ENCODE data around the gene DIP2B.
"Not testable (repeated sequence)": the region's sequence is repeated elsewhere in the genome, so short reads cannot be mapped to it uniquely, and the experiment has no call there.

The DIP2B gene, protein sequence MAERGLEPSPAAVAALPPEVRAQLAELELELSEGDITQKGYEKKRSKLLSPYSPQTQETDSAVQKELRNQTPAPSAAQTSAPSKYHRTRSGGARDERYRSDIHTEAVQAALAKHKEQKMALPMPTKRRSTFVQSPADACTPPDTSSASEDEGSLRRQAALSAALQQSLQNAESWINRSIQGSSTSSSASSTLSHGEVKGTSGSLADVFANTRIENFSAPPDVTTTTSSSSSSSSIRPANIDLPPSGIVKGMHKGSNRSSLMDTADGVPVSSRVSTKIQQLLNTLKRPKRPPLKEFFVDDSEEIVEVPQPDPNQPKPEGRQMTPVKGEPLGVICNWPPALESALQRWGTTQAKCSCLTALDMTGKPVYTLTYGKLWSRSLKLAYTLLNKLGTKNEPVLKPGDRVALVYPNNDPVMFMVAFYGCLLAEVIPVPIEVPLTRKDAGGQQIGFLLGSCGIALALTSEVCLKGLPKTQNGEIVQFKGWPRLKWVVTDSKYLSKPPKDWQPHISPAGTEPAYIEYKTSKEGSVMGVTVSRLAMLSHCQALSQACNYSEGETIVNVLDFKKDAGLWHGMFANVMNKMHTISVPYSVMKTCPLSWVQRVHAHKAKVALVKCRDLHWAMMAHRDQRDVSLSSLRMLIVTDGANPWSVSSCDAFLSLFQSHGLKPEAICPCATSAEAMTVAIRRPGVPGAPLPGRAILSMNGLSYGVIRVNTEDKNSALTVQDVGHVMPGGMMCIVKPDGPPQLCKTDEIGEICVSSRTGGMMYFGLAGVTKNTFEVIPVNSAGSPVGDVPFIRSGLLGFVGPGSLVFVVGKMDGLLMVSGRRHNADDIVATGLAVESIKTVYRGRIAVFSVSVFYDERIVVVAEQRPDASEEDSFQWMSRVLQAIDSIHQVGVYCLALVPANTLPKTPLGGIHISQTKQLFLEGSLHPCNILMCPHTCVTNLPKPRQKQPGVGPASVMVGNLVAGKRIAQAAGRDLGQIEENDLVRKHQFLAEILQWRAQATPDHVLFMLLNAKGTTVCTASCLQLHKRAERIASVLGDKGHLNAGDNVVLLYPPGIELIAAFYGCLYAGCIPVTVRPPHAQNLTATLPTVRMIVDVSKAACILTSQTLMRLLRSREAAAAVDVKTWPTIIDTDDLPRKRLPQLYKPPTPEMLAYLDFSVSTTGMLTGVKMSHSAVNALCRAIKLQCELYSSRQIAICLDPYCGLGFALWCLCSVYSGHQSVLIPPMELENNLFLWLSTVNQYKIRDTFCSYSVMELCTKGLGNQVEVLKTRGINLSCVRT (N-terminal part only)

DNA sequence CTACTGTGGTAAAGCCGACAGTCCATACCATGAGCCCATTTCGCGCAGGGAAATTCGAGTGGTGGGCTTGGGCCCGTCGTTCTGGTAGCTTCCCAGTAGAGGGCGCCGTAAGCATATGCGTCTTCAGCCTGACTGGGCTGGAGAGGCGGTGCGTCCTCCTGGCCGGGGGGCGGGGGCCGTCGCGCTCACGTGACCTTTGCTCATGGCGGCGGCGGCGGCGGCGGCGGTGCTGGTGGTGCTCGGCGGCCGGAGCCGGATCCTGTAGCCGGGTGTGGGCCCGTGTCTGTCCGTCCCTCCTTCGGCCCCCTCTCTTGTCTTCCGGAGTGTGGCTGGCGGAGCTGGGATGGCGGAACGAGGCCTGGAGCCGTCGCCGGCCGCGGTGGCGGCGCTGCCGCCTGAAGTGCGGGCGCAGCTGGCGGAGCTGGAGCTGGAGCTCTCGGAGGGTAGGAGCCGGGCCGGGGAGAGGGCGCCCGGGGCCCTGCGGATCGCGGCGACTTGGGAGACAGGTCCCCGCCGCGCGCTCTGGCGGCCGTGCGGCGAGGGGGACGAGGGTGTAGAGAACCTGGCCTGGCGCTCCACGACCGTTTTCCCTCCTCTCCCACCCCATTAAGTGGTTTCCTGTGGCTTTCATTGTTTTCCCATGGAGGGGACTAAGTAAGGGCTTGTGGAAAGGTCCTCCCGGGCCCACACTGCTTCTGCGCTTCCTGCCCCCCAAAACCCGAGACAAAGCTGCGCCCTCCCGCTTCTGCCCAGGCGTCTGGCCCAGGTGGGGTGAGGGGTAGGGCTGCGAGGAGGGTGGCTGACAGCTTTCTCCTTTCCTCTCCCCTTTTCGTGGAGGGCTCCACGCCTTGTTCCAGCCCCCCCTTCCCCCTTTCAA lies at the start of gene DIP2B:
DIP2B (plus strand) TSS at position 188 of the 877 bp plus-strand sequence; CDS start at position 344, 156 bp downstream.
- DNase-seq: peak; percentile 51

GRCh38 chr12:50458606-50459005 lies 46.2 kb upstream of the DIP2B start:
- no peak for DNase-seq

DNA sequence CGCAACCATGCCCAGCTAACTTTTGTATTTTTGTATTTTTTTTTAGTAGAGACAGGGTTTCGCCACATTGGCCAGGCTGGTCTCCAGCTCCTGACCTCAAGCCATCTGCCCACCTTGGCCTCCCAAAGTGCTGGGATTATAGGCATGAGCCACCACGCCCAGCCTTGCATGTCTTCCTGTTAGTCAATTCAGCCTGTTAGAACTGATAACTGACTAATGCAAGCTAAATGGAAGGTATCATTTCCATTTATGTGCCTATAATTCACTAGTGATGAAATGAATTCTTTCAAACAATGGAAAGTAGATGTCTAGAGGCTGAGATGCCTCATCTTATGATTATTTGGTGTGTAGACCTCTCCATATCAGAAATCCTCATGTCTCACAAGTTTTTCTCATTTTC lies 37.3 kb upstream of the DIP2B start:
- DNase-seq: no peak

DNA sequence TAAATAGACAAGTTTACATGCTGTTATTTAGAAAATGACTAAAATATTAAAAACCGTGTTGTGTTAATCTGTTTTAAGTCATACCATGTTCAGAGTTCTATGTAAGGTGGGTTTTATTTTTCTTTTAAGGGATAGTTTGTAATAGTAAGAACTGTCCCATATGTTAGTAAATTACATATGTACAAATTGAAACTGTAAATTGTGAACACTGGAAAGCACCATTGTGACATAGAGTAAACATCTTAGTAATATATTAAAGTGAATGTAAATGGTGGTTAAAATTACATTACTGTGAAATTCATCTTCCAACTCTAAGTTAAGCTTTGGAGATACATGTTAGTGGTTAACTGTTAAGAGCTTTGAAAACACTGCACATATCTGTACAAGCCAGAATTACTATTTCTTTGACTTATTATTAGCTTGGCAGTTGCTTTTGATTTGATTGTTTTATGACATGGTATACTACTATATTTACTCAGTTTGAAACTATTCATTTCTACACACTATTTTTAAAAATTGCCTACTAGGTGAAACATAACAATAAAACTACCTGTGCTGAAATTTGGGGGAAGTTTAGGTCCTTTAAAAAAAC lies 27.4 kb upstream of the DIP2B start:
- DNase-seq: no peak

DNA sequence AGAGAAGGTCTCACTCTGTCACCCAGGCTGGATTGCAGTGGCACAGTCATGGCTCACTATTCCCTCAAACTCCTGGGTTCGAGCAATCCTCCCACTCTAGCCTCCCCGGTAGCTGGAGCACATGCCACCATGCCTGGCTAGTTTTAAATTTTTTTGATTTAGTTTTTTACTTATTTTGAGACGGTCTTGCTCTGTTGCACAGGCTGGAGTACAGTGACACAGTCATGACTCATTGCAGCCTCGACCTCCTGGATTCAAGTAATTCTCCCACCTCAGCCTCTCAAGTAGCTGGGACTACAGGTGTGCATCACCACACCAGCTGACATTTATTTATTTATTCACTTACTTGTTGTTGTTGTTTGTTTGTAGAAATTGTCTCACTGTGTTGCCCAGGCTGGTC lies 22.2 kb upstream of the DIP2B start:
- no peak for DNase-seq

DNA sequence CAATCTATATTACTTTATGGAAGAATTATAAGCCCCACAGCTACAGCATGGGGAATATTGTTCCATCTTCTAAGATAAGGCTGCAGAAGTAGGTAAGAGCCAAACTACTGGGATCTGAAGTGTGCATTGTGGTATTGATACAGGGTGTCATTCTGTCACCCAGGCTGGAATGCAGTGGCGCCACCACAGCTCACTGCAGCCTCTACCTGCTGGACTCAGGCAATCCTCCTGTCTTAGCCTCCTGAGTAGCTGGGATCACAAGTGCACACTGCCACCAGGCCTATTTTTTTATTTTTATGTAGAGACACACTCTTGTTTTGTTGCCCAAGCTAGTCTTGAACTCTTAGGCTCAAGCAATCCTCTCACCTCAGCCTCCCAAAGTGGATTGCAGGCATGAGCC lies 21.3 kb upstream of the DIP2B start:
- no peak for DNase-seq

DNA sequence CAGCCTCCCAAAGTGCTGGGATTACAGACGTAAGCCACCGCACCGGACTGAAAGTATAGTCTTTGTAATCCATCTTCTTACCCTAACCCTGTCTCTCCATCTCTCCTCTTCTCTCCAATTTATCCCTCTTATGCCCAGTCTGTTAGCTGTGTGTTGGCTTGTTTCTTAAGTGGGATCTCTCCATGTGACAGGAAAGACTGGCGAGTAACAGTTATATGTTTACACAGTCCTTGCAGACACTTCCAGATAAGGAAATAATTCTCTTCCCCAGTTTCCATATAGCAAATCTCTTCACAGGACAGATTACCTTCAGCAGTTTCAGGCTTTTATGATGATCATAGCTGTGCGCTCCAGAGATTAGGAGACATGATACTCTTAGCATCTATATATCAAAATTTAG lies 16.0 kb upstream of the DIP2B start:
- DNase-seq: no peak

- DNase-seq: not testable (repeated sequence)
Observed at GRCh38 chr12:50498119-50498518, 6.7 kb upstream of the DIP2B start.

DNA sequence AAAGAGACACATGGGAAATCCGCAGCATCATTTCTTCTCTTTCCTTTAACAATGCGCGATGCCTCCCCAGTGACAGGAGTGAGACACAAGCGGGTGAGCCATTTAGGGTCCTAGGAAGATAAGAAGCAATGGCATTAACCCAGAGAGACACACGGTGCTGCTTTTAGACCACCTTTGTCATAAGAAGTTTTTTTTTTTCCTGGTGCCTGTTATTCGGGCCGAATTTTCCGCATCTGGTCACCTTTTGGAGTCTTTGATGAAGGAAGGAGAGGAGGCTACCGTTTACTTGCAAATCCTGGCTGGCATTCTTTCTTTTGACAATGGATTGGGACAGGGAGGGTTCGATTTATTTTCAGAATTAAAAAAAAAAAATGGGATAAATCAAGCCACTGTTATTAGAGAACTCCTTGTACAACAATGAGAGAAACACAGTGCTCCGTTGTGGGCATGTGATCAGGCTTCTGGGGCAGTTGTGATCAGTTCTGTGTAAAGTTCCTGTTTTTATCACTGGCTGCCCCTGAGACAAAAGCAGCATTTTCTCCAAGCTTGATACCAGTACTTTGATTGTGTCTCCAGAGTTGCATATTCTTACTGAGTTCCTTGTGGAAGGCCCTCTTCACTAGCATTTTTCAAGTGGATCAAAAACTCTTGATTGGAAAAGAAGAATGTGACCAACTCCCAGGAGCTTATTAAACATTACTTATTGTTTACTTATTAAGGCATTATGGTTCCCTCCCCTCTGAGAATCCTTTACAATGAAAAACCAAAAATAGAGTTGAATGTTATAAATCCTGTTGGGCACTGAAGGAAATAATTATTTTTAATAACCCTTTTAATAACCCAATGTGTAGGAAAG lies 1.1 kb downstream of the DIP2B start:
- no peak for DNase-seq

DNA sequence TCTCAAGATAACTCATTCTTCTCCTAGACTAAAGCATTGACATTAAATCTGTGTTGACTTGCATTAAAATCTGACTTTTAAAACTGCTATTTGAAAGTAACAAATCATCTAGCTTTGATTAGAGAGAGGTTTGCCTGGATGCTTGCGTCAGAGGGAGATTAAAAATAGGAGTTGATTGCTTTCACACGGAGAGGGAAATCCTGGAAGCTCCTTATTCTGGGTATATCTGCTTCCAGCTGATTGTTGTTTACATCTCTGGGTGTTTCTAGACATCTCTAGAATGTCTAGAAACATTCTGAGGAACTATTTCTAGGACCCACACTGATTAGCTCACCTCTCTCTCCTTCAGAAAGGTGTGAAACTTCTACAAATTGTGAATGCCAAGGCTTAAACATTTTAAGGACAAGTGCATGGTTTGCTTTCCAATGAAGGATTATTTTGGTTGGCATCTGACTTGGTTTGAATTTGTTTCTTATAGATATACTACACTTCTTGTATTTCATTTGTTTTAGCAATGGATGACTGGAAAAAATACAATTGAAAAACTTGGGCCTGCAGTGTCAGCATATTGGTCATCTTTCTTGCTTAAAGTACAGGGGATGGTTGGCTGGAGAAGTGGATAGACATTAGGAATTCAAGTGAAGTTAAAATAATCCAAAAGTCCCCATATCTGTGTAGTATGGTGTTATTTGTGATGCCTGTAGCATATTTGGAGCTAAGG lies 2.1 kb downstream of the DIP2B start:
- DNase-seq: no peak

GRCh38 chr12:50507474-50507838 lies 2.7 kb downstream of the DIP2B start:
- DNase-seq: no peak

DNA sequence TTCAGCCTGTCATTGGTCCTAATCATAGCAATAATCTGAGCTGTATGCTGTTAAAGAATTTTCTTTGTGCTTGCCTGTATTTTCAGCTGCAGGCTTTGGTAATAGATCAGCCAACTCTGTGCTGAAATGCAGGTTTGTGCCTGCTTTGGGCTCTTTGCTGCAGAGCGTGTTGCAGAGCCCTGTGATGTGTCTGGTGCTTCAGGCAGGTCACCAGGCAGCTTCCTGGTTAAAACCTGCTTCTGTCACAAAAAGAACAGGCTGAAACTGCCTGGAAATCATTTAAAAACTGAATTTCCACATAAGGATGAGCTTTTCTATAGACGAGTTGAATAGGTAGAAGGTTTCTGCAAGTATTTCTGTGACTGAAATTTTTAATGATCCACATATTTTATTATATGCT lies 3.1 kb downstream of the DIP2B start:
- no peak for DNase-seq

DNA sequence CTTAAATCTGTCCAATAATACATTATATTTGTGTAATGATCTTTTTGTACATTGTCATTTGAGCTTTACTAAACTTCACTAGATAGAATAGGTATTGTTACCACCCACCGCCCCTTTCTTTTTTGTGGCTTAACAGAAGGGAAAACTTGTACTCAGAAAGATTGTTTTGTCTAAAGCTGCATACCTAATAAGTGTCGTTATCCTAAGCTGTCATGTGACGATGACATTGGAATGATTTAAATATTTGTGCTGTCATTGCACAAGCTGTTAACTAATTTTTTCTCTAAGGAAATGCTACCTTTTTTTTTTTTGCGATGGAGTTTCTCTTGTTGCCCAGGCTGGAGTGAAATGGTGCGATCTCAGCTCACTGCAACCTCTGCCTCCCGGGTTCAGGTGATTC lies 3.6 kb downstream of the DIP2B start:
- DNase-seq: no peak

GRCh38 chr12:50508970-50509663 lies 4.3 kb downstream of the DIP2B start:
- DNase-seq: no peak

DNA sequence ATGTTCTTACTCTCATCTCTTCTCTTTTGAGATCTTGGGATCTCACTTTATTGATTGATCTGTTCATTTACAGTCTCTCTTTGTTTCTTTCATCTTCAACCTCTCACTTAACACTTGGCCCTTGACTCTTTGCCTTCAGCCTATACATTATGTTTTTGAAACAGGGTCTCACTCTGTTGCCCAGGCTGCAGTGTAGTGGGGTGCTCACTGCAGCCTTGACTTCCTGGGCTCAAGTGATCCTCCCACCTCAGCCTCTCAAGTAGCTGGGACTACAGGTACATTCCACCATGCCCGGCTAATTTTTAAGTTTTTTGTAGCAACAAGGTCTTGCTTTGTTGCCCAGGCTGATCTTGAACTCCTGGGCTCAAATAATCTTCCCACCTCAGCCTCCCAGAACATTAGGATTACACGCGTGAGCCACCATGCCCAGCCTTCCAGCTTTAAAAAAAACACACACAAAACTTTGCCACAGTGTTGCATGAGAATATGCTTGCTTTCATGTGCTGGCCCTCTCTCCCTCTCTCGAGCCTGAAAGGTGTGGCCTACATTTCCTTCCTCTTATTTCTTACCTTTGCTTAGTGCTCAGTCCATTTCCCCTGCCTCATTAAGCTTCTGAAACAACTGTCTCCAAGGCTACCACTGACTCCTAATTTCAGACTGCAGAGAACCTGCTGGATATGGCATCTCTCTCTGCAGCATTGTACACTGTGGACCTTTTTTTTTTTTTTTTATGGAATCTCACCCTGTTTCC lies 9.9 kb downstream of the DIP2B start:
- DNase-seq: no peak

- no peak for DNase-seq
Observed at GRCh38 chr12:50515587-50515986, 10.8 kb downstream of the DIP2B start.

GRCh38 chr12:50517421-50518048 lies 12.8 kb downstream of the DIP2B start:
- peak; percentile 94 for DNase-seq

DNA sequence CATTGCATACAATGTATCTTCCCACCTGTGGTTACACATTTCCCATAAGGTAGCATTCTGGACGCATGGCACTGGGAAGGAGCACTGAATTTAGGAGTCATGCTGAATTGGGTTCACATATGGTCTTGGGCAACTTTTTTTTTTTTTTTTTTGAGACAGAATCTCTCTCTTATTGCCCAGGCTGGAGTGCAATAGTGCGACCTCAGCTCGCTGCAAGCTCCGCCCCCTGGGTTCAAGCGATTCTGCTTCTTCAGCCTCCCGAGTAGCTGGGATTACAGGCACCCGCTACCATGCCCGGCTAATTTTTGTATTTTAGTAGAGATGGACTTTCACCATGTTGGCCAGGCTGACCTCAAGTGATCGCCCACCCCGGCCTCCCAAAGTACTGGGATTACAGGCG lies 13.3 kb downstream of the DIP2B start:
- no peak for DNase-seq

Measured in SIG-M5 (cell line).